ENCODE data around the gene MAT2B. TPM values are rescaled to one million over a fixed set of nuclear protein-coding genes. Genes with fewer than 3 reads are reported as not detected.

The MAT2B gene
- 69.2 TPM for total RNA-seq
- long read RNA-seq, transcript MAT2B-202 (7 exons, 2,103 nt) = major isoform, 121 of 145 reads
- long read RNA-seq, transcript MAT2B-201 (7 exons, 2,226 nt) = minor isoform, 16 of 145 reads
- long read RNA-seq, partial matches to known transcripts = 3 of 145 reads
- long read RNA-seq, other reads (novel, unspliced or antisense) = 4 of 145 reads

DNA sequence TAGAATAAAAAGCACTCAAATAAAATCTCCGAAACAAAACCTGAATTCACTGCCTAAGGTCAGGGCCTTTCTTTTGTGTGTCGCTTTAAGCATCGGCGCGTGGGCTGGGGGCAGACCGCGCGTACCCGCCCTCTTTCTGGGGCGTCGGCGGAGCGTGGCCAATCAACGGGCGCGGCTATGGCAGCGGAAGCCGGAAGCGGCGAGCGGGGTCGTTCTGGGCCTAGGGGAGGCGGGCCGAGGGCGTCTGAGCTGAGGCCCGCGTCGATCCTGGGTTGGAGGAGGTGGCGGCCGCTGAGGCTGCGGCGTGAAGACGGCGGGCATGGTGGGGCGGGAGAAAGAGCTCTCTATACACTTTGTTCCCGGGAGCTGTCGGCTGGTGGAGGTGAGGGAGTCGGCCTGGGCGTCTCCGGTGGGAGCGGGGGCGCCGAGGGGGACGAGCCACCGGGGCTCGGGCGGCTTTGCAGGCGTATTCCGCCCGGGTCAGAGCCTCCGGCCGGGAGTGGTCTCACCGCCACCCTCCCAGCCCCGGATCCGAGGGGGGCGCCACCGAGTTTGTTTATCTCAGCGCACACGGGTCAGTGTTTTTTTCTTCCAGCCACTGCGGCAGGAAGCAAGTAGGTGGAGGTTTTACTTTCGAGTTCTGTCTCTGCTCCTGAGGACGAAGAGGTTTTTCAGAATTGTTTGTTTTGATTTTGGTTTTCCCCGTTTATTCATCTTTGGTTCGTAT lies at the start of gene MAT2B:
Gene MAT2B (plus strand): TSS at position 252 of the 727 bp plus-strand sequence. CDS start 68 bp downstream, at position 320.
- intact Hi-C loops (cut with micrococcal nuclease) = no loop called here
- peak; percentile 96 for DNase-seq

DNA sequence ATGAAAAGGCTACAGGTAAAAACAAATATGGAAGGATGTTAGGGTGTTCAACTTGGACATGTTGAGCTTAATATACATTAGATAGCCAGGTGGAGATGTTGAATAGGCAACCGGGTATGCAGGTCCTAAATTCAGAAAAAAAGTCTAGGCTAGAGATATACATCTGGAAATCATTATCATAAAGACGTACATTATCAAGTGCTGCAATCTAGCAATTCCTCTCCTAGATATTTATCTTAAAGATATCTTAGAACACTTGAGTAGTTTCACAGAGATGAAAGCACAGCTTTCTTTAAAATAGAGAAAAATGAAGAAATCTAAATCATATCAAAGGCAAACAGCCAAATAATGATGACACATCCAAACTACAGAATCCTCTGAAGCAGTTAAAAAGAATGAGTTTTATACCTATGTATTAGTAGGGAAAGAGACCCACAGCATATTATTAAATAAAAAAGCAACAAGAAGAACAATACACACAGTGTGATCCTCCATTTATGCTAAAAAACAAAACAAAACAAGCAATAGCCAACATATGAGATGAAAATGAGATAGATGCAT lies 49.3 kb upstream of the MAT2B start:
- intact Hi-C loops (cut with micrococcal nuclease) = no loop called here
- DNase-seq = no peak
- no peaks in the 10 kb centered on the region for H3K27me3 ChIP-seq (ENCODE audit: low read depth)
- H3K36me3 ChIP-seq = peaks cover 45% of the 10 kb centered on the region
- no peak overlapping the region for H3K27ac ChIP-seq (replicated peaks)
- no peaks in the 10 kb centered on the region for H3K9me3 ChIP-seq (replicated peaks)
- peaks cover 31% of the 10 kb centered on the region for H3K4me1 ChIP-seq
- H3K4me3 ChIP-seq = no peak overlapping the region
- TF ChIP-seq, protein P1, sequence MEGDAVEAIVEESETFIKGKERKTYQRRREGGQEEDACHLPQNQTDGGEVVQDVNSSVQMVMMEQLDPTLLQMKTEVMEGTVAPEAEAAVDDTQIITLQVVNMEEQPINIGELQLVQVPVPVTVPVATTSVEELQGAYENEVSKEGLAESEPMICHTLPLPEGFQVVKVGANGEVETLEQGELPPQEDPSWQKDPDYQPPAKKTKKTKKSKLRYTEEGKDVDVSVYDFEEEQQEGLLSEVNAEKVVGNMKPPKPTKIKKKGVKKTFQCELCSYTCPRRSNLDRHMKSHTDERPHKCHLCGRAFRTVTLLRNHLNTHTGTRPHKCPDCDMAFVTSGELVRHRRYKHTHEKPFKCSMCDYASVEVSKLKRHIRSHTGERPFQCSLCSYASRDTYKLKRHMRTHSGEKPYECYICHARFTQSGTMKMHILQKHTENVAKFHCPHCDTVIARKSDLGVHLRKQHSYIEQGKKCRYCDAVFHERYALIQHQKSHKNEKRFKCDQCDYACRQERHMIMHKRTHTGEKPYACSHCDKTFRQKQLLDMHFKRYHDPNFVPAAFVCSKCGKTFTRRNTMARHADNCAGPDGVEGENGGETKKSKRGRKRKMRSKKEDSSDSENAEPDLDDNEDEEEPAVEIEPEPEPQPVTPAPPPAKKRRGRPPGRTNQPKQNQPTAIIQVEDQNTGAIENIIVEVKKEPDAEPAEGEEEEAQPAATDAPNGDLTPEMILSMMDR (IDR thresholded peaks at IDR 0.05; ENCODE audit: borderline replicate concordance) = no peak

More for the DNA sequence above, at the start of gene MAT2B:
- peaks cover 82% of the 10 kb centered on the region for H3K4me1 ChIP-seq
- H3K4me3 ChIP-seq = peak within 1 kb of the TSS; percentile 90
- no peaks in the 10 kb centered on the region for H3K36me3 ChIP-seq
- H3K27me3 ChIP-seq (ENCODE audit: low read depth) = no peaks in the 10 kb centered on the region
- peak within 1 kb of the TSS; percentile 99 for H3K27ac ChIP-seq (replicated peaks)
- no peaks in the 10 kb centered on the region for H3K9me3 ChIP-seq (replicated peaks)
- TF ChIP-seq, protein P1 (IDR thresholded peaks at IDR 0.05; ENCODE audit: borderline replicate concordance) = peak; percentile 62

DNA sequence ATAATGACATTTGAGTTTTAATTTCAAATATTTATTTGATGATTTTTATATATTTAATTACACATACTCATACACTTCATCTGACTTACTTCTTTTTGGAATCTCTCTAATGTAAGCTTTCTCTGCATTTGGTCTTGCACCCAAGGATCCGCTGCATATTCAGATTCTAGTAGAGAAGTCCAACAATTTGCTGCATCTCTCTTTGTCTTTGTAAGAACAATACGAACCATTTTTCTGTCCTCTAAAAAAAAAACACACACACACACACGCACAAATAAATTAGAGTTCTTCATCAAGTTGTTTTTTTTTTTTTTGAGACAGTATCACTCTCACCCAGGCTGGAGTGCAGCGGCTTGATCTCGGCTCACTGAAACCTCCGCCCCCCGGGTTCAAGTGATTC lies 48.6 kb upstream of the MAT2B start:
- peaks cover 38% of the 10 kb centered on the region for H3K36me3 ChIP-seq
- intact Hi-C loops (cut with micrococcal nuclease) = no loop called here
- DNase-seq = no peak

DNA sequence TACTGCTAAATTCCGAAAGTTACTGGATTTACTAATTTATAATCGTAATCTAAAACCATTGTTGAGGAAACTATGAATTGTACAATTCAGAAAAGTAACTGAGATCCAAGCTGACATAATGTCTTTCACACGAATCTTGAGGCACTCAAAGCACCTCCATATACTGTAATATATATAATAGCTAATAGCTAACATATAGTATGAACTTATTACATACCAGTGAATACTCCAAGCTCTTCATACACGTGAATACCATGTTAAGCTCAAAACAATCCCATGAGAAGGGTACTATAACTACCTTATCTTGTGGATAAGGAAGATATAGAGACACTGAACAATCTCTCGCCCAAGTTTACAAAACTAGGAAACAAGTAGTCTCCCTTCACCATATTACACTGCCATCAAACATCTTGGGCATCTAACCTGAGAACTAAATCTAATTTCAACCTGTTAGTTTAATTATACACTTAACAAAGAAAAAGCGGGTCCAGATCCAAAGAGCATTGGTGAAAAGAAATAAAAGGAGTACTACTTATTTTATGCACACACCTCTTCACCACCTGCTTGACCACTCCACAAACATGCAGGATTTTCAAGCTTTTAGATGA lies 46.5 kb upstream of the MAT2B start:
- no peaks in the 10 kb centered on the region for H3K9me3 ChIP-seq (replicated peaks)
- no peaks in the 10 kb centered on the region for H3K27me3 ChIP-seq (ENCODE audit: low read depth)
- TF ChIP-seq, protein P1 (IDR thresholded peaks at IDR 0.05; ENCODE audit: borderline replicate concordance) = no peak
- intact Hi-C loops (cut with micrococcal nuclease) = no loop called here
- peaks cover 40% of the 10 kb centered on the region for H3K4me1 ChIP-seq
- peak overlapping the region; percentile 98 for H3K27ac ChIP-seq (replicated peaks)
- peak overlapping the region; percentile 89 for H3K4me3 ChIP-seq
- H3K36me3 ChIP-seq = peaks cover 22% of the 10 kb centered on the region
- DNase-seq = no peak

More for the DNA sequence above, 48.6 kb upstream of the MAT2B start:
- H3K4me1 ChIP-seq = peaks cover 39% of the 10 kb centered on the region
- TF ChIP-seq, protein P1 (IDR thresholded peaks at IDR 0.05; ENCODE audit: borderline replicate concordance) = no peak
- no peaks in the 10 kb centered on the region for H3K9me3 ChIP-seq (replicated peaks)
- no peaks in the 10 kb centered on the region for H3K27me3 ChIP-seq (ENCODE audit: low read depth)
- H3K4me3 ChIP-seq = no peak overlapping the region
- H3K27ac ChIP-seq (replicated peaks) = no peak overlapping the region

DNA sequence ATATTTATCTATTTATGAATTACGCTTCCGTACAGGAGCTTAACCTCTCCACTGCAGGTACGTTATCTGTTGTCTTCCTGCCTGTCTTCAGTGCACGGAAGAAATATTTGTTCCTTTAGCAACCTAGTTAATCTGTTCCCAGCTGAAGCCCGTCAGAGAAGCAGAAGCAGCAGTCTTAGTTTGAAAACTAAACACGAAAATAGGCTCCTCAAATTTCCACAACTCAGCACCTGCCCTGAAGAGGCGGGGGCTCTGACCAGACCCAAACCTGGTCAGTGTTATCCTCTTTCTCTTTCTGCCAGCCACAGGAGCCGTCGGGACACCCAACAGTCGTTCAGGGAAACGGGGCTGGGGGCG lies 46.0 kb upstream of the MAT2B start:
- intact Hi-C loops (cut with micrococcal nuclease) = no loop called here
- Histone ChIP-seq H3K36me3 (peaks cover 17% of the 10 kb centered on the region), H3K4me1 (peaks cover 40% of the 10 kb centered on the region), H3K27ac (replicated peaks) (peak overlapping the region; percentile 98), H3K4me3 (peak overlapping the region; percentile 89), H3K27me3 (ENCODE audit: low read depth) (no peaks in the 10 kb centered on the region), H3K9me3 (replicated peaks) (no peaks in the 10 kb centered on the region)
- no peak for DNase-seq
- TF ChIP-seq, protein P1 (IDR thresholded peaks at IDR 0.05; ENCODE audit: borderline replicate concordance) = no peak
